ENCODE data around the gene PLXNA4.

The PLXNA4 gene

DNA sequence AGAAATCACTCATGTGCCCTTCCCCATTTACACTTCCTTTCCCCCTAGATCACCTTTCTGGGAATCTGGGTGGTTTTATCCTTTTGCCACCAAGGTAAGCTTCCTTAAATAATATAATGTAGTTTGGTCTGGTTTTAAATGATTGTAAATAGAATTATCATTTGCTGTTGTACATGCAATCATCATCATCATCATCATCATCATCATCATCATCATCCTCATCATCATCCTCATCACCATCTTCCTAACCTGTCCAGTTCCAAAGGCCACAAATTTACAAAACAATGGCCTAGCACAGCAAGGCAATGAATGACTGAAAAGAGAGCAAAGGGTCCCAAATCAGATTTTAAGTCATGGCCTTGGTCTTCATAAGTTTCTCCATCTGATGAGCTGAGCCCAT lies 329.7 kb downstream of the PLXNA4 start:
- Histone ChIP-seq H3K36me3 (ENCODE audit: control insufficient read depth, insufficient read depth, low read length) (no peaks in the 10 kb centered on the region), H3K9me3 (ENCODE audit: control insufficient read depth, low read length) (no peaks in the 10 kb centered on the region), H3K4me1 (ENCODE audit: control insufficient read depth, insufficient read depth, low read length) (peaks cover 19% of the 10 kb centered on the region), H3K27ac (ENCODE audit: insufficient read depth, low read depth, low read length, poor library complexity, severe bottlenecking) (no peak overlapping the region), H3K27me3 (ENCODE audit: control insufficient read depth, insufficient read depth, low read length, poor library complexity, severe bottlenecking) (no peaks in the 10 kb centered on the region), H3K4me3 (ENCODE audit: insufficient read depth, low read depth, low read length) (no peak overlapping the region)

DNA sequence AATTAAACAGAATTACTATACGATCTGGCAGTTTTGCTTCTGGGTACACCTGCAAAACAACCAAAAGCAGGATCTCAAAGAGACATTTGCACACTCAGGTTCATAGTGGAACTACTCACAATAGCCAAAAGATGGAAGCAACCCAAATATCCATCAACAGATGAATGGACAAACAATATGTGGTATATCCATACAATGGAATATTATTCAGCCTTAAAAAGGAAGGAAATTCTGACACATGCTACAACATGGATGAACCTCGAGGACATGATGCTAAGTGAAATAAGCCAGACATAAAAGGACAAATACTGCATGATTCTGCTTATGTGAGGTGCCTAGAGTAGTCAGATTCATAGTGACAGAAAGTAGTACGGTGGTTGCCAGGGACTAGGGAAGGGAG lies 330.7 kb downstream of the PLXNA4 start:
- 90 to 91% methylated on average over 3 of the region's 3 CpGs for WGBS, 2 experiments
- Histone ChIP-seq H3K4me3 (ENCODE audit: insufficient read depth, low read depth, low read length) (no peak overlapping the region), H3K27ac (ENCODE audit: insufficient read depth, low read depth, low read length, poor library complexity, severe bottlenecking) (no peak overlapping the region), H3K36me3 (ENCODE audit: control insufficient read depth, insufficient read depth, low read length) (no peaks in the 10 kb centered on the region), H3K27me3 (ENCODE audit: control insufficient read depth, insufficient read depth, low read length, poor library complexity, severe bottlenecking) (no peaks in the 10 kb centered on the region), H3K4me1 (ENCODE audit: control insufficient read depth, insufficient read depth, low read length) (peaks cover 11% of the 10 kb centered on the region), H3K9me3 (ENCODE audit: control insufficient read depth, low read length) (no peaks in the 10 kb centered on the region)

DNA sequence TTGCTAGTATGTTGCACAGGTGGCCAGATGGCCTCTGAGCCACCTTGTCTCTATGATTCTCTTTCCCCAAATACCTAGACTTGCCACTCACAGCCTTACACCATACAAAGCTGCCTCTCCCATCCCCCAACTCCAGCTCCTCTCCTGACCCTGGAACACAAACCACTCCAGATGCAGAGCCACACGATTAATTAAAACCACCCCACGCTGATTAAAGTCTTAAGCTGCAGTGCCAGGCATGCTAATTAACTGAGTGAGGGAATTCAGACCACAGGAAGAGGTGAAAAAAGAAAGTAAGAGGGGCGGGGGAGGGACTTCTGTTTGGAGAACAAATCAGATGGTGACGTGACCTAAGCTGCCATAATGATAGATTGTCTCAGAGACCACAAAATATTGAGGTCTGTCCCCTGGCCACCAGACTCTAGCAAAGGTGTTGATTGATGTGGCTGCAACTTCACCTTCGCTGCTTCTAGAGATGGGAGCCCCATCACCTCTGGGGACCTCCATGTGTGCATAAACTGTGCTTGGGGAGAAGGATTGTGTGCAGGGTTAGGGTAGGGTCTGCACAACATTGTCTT lies 331.3 kb downstream of the PLXNA4 start:
- no peaks in the 10 kb centered on the region for H3K27me3 ChIP-seq (ENCODE audit: control insufficient read depth, insufficient read depth, low read length, poor library complexity, severe bottlenecking)
- 93% methylated on average over 5 of the region's 5 CpGs for WGBS, 2 experiments
- H3K36me3 ChIP-seq (ENCODE audit: control insufficient read depth, insufficient read depth, low read length): no peaks in the 10 kb centered on the region
- H3K9me3 ChIP-seq (ENCODE audit: control insufficient read depth, low read length): no peaks in the 10 kb centered on the region
- H3K4me3 ChIP-seq (ENCODE audit: insufficient read depth, low read depth, low read length): no peak overlapping the region
- peaks cover 5% of the 10 kb centered on the region for H3K4me1 ChIP-seq (ENCODE audit: control insufficient read depth, insufficient read depth, low read length)
- H3K27ac ChIP-seq (ENCODE audit: insufficient read depth, low read depth, low read length, poor library complexity, severe bottlenecking): no peak overlapping the region

DNA sequence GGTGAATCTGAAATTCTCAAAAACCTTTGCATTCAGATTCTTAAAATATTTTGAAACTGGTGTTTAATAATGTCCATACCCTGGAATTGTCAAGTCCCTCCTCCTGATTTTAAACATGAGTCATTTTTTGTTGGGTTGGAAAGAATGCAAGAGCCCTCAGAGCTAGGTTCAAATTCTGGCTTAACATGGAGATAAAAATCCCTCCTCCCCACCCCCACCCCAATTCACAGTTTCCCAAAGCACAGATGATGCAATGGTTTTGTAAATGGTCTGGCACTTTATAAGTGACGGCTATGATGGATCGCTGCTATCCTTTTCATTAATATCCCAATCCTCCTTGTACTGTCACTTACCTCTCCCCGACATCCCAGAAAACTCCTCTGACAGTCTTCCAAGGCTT lies 332.8 kb downstream of the PLXNA4 start:
- 90 to 96% methylated on average over 3 of the region's 3 CpGs for WGBS, 2 experiments
- no peaks in the 10 kb centered on the region for H3K36me3 ChIP-seq (ENCODE audit: control insufficient read depth, insufficient read depth, low read length)
- no peak overlapping the region for H3K4me3 ChIP-seq (ENCODE audit: insufficient read depth, low read depth, low read length)
- H3K27ac ChIP-seq (ENCODE audit: insufficient read depth, low read depth, low read length, poor library complexity, severe bottlenecking): no peak overlapping the region
- no peaks in the 10 kb centered on the region for H3K9me3 ChIP-seq (ENCODE audit: control insufficient read depth, low read length)
- no peaks in the 10 kb centered on the region for H3K4me1 ChIP-seq (ENCODE audit: control insufficient read depth, insufficient read depth, low read length)
- no peaks in the 10 kb centered on the region for H3K27me3 ChIP-seq (ENCODE audit: control insufficient read depth, insufficient read depth, low read length, poor library complexity, severe bottlenecking)

DNA sequence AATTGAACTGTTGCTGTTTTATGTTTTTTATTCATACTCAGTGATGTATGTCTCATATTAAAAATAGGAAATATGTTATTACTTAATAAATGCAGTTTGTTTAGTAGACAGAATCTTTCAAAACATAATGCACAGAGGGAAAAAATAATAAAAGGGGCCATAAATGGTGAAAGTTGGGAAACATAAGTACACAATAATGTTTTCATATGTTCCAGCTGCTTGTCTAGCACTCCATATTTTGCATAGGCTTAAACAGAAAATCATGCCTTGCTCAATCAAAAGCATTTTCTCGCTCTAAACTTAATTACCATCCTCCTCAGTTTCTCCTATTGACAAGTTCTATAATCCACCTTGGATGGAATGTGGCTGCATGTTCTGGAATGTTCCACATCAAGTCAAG lies 333.2 kb downstream of the PLXNA4 start:
- no peaks in the 10 kb centered on the region for H3K9me3 ChIP-seq (ENCODE audit: control insufficient read depth, low read length)
- no peak overlapping the region for H3K4me3 ChIP-seq (ENCODE audit: insufficient read depth, low read depth, low read length)
- H3K27ac ChIP-seq (ENCODE audit: insufficient read depth, low read depth, low read length, poor library complexity, severe bottlenecking): no peak overlapping the region
- 81 to 90% methylated on average over 1 of the region's 1 CpG for WGBS, 2 experiments
- no peaks in the 10 kb centered on the region for H3K4me1 ChIP-seq (ENCODE audit: control insufficient read depth, insufficient read depth, low read length)
- H3K36me3 ChIP-seq (ENCODE audit: control insufficient read depth, insufficient read depth, low read length): no peaks in the 10 kb centered on the region
- H3K27me3 ChIP-seq (ENCODE audit: control insufficient read depth, insufficient read depth, low read length, poor library complexity, severe bottlenecking): no peaks in the 10 kb centered on the region

DNA sequence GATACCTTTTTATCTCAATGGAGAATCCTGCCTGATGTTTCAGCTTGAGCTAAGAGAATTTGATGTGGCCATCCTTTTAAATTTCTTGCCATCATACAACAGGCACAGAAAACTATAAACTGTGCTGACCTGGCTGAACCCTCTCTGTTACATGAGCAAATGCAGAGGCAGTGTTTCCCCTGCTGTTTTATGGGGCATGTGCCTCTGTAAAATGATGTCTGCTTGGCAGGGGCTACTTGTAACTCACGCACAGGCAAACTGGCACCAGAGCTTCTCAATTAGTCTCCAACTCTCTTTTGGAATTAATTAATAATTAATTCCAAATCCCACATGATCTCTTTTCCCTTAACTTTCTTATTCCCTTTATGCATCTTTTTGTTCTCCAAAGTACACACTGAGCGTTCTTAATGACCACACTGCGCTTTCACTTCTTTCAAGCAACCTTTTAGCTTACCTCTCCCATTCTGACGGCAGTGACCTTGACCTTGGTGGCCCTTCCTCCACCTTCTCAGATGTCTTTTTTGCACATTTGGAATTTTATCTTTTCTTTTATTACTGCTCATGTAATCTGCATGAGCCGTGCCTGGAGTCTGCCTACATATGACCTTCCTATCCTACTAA lies 334.0 kb downstream of the PLXNA4 start:
- H3K4me3 ChIP-seq (ENCODE audit: insufficient read depth, low read depth, low read length): no peak overlapping the region
- no peaks in the 10 kb centered on the region for H3K27me3 ChIP-seq (ENCODE audit: control insufficient read depth, insufficient read depth, low read length, poor library complexity, severe bottlenecking)
- H3K27ac ChIP-seq (ENCODE audit: insufficient read depth, low read depth, low read length, poor library complexity, severe bottlenecking): no peak overlapping the region
- no peaks in the 10 kb centered on the region for H3K36me3 ChIP-seq (ENCODE audit: control insufficient read depth, insufficient read depth, low read length)
- no peaks in the 10 kb centered on the region for H3K9me3 ChIP-seq (ENCODE audit: control insufficient read depth, low read length)
- no peaks in the 10 kb centered on the region for H3K4me1 ChIP-seq (ENCODE audit: control insufficient read depth, insufficient read depth, low read length)
- WGBS, 2 experiments: 88 to 92% methylated on average over 5 of the region's 5 CpGs

DNA sequence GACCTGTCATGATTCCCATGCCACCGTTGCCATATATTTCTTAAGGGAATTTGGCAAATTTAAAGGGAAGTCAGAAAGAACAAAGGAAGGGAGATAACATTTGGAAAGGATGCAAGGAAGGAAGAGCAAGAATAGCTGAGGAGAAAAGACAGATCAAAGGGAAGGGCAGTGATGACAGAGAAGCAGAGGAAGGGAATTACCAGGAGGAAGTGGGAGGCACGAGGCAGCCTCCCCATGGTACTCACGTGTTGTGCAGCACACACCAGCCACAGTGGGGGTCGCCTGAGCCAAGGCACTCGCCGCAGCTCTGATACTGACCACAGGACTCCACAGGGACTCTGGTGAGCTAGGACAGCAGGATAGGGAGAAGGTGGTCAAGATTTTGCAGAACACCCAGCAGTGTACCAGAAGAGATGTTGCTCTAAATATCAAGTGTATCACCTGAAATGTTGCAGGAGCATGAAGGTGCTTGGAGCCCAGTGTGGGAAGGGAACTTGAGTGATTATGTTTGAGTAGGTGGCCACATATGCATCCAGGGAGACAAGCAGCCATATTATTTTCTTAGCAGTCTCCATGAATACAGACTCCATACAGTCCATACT lies 335.3 kb downstream of the PLXNA4 start:
- no peak overlapping the region for H3K4me3 ChIP-seq (ENCODE audit: insufficient read depth, low read depth, low read length)
- 57 to 58% methylated on average over 6 of the region's 6 CpGs for WGBS, 2 experiments
- H3K36me3 ChIP-seq (ENCODE audit: control insufficient read depth, insufficient read depth, low read length): no peaks in the 10 kb centered on the region
- H3K27me3 ChIP-seq (ENCODE audit: control insufficient read depth, insufficient read depth, low read length, poor library complexity, severe bottlenecking): no peaks in the 10 kb centered on the region
- H3K9me3 ChIP-seq (ENCODE audit: control insufficient read depth, low read length): no peaks in the 10 kb centered on the region
- no peak overlapping the region for H3K27ac ChIP-seq (ENCODE audit: insufficient read depth, low read depth, low read length, poor library complexity, severe bottlenecking)
- no peaks in the 10 kb centered on the region for H3K4me1 ChIP-seq (ENCODE audit: control insufficient read depth, insufficient read depth, low read length)

DNA sequence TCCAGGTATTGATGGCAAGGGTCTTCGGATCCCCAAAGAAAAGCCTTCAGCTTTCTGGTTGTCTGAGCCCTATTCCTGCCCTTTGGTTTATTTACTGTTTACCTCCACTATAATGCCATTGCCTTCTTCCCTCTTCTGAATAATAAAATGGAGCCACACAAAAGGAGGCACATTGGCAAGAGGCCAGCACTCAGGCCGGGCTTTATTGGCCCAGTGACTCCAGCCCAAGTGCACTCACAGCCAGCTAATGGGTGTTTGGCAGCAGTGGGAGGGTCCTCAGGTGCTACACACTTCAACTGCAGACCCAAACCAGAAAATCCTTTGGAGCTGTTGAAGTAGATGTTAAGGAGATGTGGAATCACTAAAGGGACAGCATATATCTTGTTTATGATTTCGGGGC lies 336.0 kb downstream of the PLXNA4 start:
- no peaks in the 10 kb centered on the region for H3K9me3 ChIP-seq (ENCODE audit: control insufficient read depth, low read length)
- no peak overlapping the region for H3K27ac ChIP-seq (ENCODE audit: insufficient read depth, low read depth, low read length, poor library complexity, severe bottlenecking)
- H3K27me3 ChIP-seq (ENCODE audit: control insufficient read depth, insufficient read depth, low read length, poor library complexity, severe bottlenecking): no peaks in the 10 kb centered on the region
- WGBS, 2 experiments: 93 to 94% methylated on average over 3 of the region's 3 CpGs
- H3K36me3 ChIP-seq (ENCODE audit: control insufficient read depth, insufficient read depth, low read length): no peaks in the 10 kb centered on the region
- no peak overlapping the region for H3K4me3 ChIP-seq (ENCODE audit: insufficient read depth, low read depth, low read length)
- no peaks in the 10 kb centered on the region for H3K4me1 ChIP-seq (ENCODE audit: control insufficient read depth, insufficient read depth, low read length)

DNA sequence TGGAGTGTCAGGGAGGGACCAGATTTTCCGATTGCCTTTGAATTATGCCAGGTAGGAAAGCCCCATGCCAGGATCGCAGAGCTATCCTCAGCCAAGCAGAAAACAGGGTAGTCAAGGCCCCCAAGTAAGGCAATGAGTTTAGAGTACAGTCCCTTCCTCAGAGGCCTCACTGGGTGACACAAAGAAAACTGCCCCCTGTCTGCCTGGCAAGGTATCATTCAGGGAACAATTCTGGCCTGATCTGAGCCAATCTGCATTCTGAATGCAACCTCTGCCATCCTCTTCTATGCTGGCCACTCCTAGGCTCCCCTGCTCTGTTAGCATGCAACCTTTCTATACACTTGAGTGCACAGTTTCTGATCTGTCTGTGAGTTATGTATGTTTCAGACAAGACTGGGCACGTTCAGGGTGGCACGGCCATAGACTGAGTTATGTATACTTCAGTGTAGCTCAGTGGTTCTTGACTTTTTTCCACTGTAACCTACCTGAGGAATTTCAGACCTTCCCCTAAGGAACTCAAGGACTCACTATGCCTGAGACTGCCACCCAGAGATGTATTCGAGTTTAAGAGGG lies 336.8 kb downstream of the PLXNA4 start:
- Histone ChIP-seq H3K27me3 (ENCODE audit: control insufficient read depth, insufficient read depth, low read length, poor library complexity, severe bottlenecking) (no peaks in the 10 kb centered on the region), H3K27ac (ENCODE audit: insufficient read depth, low read depth, low read length, poor library complexity, severe bottlenecking) (no peak overlapping the region), H3K4me3 (ENCODE audit: insufficient read depth, low read depth, low read length) (no peak overlapping the region), H3K36me3 (ENCODE audit: control insufficient read depth, insufficient read depth, low read length) (no peaks in the 10 kb centered on the region), H3K9me3 (ENCODE audit: control insufficient read depth, low read length) (no peaks in the 10 kb centered on the region), H3K4me1 (ENCODE audit: control insufficient read depth, insufficient read depth, low read length) (no peaks in the 10 kb centered on the region)
- WGBS, 2 experiments: 91 to 92% methylated on average over 5 of the region's 5 CpGs

DNA sequence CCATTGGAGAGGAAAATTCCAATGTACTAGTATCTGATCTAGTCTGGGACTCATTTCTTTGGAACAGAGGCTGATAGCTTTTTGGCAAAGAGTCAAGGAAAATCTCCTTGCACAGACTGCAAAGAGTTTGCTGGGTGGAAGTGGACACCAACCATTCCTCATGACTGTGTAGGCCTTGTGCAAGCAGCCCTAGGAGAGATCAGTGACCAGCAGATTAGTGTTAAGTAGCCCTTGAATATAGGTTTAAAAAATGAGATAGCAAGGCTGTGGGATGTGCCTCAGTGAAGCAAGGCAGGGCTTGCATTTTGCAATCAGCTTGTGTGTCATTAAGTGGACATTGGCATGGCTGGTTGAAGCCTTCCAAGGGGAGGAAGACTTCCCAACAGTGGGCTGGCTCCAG lies 341.6 kb downstream of the PLXNA4 start:
- no peak overlapping the region for H3K27ac ChIP-seq (ENCODE audit: insufficient read depth, low read depth, low read length, poor library complexity, severe bottlenecking)
- H3K36me3 ChIP-seq (ENCODE audit: control insufficient read depth, insufficient read depth, low read length): no peaks in the 10 kb centered on the region
- H3K9me3 ChIP-seq (ENCODE audit: control insufficient read depth, low read length): no peaks in the 10 kb centered on the region
- no peaks in the 10 kb centered on the region for H3K27me3 ChIP-seq (ENCODE audit: control insufficient read depth, insufficient read depth, low read length, poor library complexity, severe bottlenecking)
- H3K4me3 ChIP-seq (ENCODE audit: insufficient read depth, low read depth, low read length): no peak overlapping the region
- H3K4me1 ChIP-seq (ENCODE audit: control insufficient read depth, insufficient read depth, low read length): peaks cover 18% of the 10 kb centered on the region

All from ectodermal cell (in vitro differentiated cells).